GM23338 (cell line): ENCODE results near the gene ZNF865. TPM values are rescaled to one million over a fixed set of nuclear protein-coding genes. Genes with fewer than 3 reads are reported as not detected.

Experiments used
- ATAC-seq: fragments of 200-7000 bp; cut with Tn5 transposase; 3 replicates; pipeline ENCODE4 v1.9.1; 2020
- DNase-seq: peaks from one replicate; pipeline ENCODE4 v3.0.0-alpha.2; 2015; ENCODE audit warnings: low spot score
- H2AFZ ChIP-seq: fragments of 200-600 bp; sonication (generic); 2 replicates; pipeline ENCODE4 v1.8.0; 2016; ENCODE audit warnings: antibody characterized with exemption, mild to moderate bottlenecking, moderate library complexity
- H3F3A ChIP-seq: fragments of 200-600 bp; sonication (generic); replicated peaks from 2 replicates; pipeline ENCODE4 v1.8.0; 2017; ENCODE audit warnings: antibody characterized with exemption, mixed run types, low read depth
- H3K27ac ChIP-seq: fragments of 200-600 bp; sonication (generic); 2 replicates; pipeline ENCODE4 v1.6.1; 2016; ENCODE audit warnings: low read depth
- H3K27me3 ChIP-seq: fragments of 200-600 bp; sonication (generic); 2 replicates; pipeline ENCODE4 v1.8.0; 2016; ENCODE audit warnings: mild to moderate bottlenecking, mixed run types, moderate library complexity; ENCODE audit not compliant: insufficient read depth
- H3K36me3 ChIP-seq: fragments of 200-600 bp; sonication (generic); 2 replicates; pipeline ENCODE4 v1.8.0; 2016; ENCODE audit warnings: mild to moderate bottlenecking; ENCODE audit not compliant: insufficient read depth
- H3K4me1 ChIP-seq: fragments of 200-600 bp; sonication (generic); 2 replicates; pipeline ENCODE4 v1.8.0; 2016; ENCODE audit warnings: mild to moderate bottlenecking, moderate library complexity; ENCODE audit not compliant: insufficient read depth
- H3K4me2 ChIP-seq: fragments of 200-600 bp; sonication (generic); 2 replicates; pipeline ENCODE4 v1.7.1; 2017; ENCODE audit warnings: mixed run types
- H3K4me3 ChIP-seq: fragments of 200-600 bp; sonication (generic); 2 replicates; pipeline ENCODE4 v1.6.1; 2016; ENCODE audit warnings: mixed run types
- H3K79me2 ChIP-seq: fragments of 200-600 bp; sonication (generic); replicated peaks from 2 replicates; pipeline ENCODE4 v1.8.0; 2017; ENCODE audit warnings: mild to moderate bottlenecking; ENCODE audit not compliant: insufficient read depth
- H3K9me2 ChIP-seq: fragments of 200-600 bp; sonication (generic); 2 replicates; pipeline ENCODE4 v1.8.0; 2017; ENCODE audit not compliant: insufficient read depth
- H4K20me1 ChIP-seq: fragments of 200-600 bp; sonication (generic); replicated peaks from 2 replicates; pipeline ENCODE4 v1.8.0; 2017; ENCODE audit warnings: mild to moderate bottlenecking; ENCODE audit not compliant: insufficient read depth
- H3K27ac Mint-ChIP-seq: 2 replicates; pipeline ENCODE4 v1.8.0; 2020; ENCODE audit warnings: inconsistent platforms, mild to moderate bottlenecking, moderate library complexity, mixed read lengths
- H3K27me3 Mint-ChIP-seq: 3 replicates; pipeline ENCODE4 v1.8.0; 2022; ENCODE audit warnings: low read depth, mild to moderate bottlenecking, moderate library complexity, mixed read lengths, inconsistent platforms; ENCODE audit not compliant: insufficient read depth, poor library complexity
- H3K36me3 Mint-ChIP-seq: 3 replicates; pipeline ENCODE4 v1.8.0; 2021; ENCODE audit warnings: low read depth, mild to moderate bottlenecking, inconsistent platforms, moderate library complexity, mixed read lengths
- H3K4me1 Mint-ChIP-seq: 3 replicates; pipeline ENCODE4 v1.8.0; 2020; ENCODE audit warnings: mild to moderate bottlenecking, inconsistent platforms, mixed read lengths
- H3K4me3 Mint-ChIP-seq: 3 replicates; pipeline ENCODE4 v1.8.0; 2021; ENCODE audit warnings: moderate library complexity, mild to moderate bottlenecking, inconsistent platforms, mixed read lengths
- H3K9me3 Mint-ChIP-seq: 3 replicates; pipeline ENCODE4 v1.8.0; 2020; ENCODE audit warnings: moderate library complexity, mild to moderate bottlenecking, inconsistent platforms, mixed read lengths
- CREB1 ChIP-seq: fragments of 250-450 bp; sonication (Bioruptor Pico); IDR thresholded peaks from 2 replicates; pipeline ENCODE4 v1.5.0; 2020; ENCODE audit warnings: low read depth, mild to moderate bottlenecking, moderate library complexity
- CTCF ChIP-seq, 2 experiments: fragments of 200-600 bp in 1 of 2; sonication (generic) in 1 of 2; conservative IDR thresholded peaks; 2 replicates each; pipeline versions ENCODE4 v1.5.1 to v1.6.1; 2016 to 2017; ENCODE audit warnings: antibody characterized with exemption in 2 of 2, low read depth in 2 of 2, mild to moderate bottlenecking in 2 of 2, moderate library complexity in 1 of 2
- ETS1 ChIP-seq: IDR thresholded peaks from 2 replicates; pipeline ENCODE4 v1.6.1; 2016; ENCODE audit warnings: antibody characterized with exemption
- EZH2 ChIP-seq: fragments of 200-600 bp; sonication (generic); IDR thresholded peaks from one replicate; pipeline ENCODE4 v1.8.0; 2017; ENCODE audit warnings: antibody characterized with exemption, mild to moderate bottlenecking, low read depth; ENCODE audit not compliant: unreplicated experiment
- EZH2phosphoT487 ChIP-seq: fragments of 200-600 bp; sonication (generic); IDR thresholded peaks from one replicate; pipeline ENCODE4 v1.8.1; 2018; ENCODE audit warnings: antibody characterized with exemption; ENCODE audit not compliant: unreplicated experiment
- JUNB ChIP-seq: IDR thresholded peaks from one replicate; pipeline ENCODE4 v1.6.1; 2016; ENCODE audit warnings: antibody characterized with exemption; ENCODE audit not compliant: unreplicated experiment
- NANOG ChIP-seq: IDR thresholded peaks from 2 replicates; pipeline ENCODE4 v1.6.1; 2016; ENCODE audit warnings: antibody characterized with exemption, borderline replicate concordance
- POLR2AphosphoS5 ChIP-seq: IDR thresholded peaks from 2 replicates; pipeline ENCODE4 v1.6.1; 2016; ENCODE audit warnings: antibody characterized with exemption, low read depth
- REST ChIP-seq: IDR thresholded peaks from one replicate; pipeline ENCODE4 v1.6.1; 2018; ENCODE audit warnings: antibody characterized with exemption; ENCODE audit not compliant: unreplicated experiment
- STAT1 ChIP-seq: IDR thresholded peaks from one replicate; pipeline ENCODE4 v1.6.1; 2016; ENCODE audit warnings: antibody characterized with exemption; ENCODE audit not compliant: unreplicated experiment
- ZNF114 ChIP-seq: fragments of 250-450 bp; sonication (Bioruptor Pico); IDR thresholded peaks from 2 replicates; pipeline ENCODE4 v1.5.0; 2020; ENCODE audit warnings: mild to moderate bottlenecking, moderate library complexity
- ZNF331 ChIP-seq: fragments of 250-450 bp; sonication (Bioruptor Pico); IDR thresholded peaks from 2 replicates; pipeline ENCODE4 v1.5.0; 2020; ENCODE audit warnings: low read depth, mild to moderate bottlenecking, moderate library complexity
- ZNF462 ChIP-seq: fragments of 250-450 bp; sonication (Bioruptor Pico); IDR thresholded peaks from 2 replicates; pipeline ENCODE4 v1.5.0; 2020; ENCODE audit warnings: mild to moderate bottlenecking, moderate library complexity
- polyA plus RNA-seq: library from polyadenylated mRNA; unstranded; fragments of >200 nt; fragmentation: Nextera tagmentation; extraction: Ambion mirVana; gene quantifications from 2 replicates; pipeline ENCODE4 v1.2.1, GENCODE V29; 2016
- total RNA-seq: library from RNA; depleted of rRNA; stranded (reverse); fragments of >200 nt; shearing (Covaris generic); gene quantifications from 2 replicates; pipeline ENCODE4 v1.2.3, GENCODE V29; 2014

Gene ZNF865
- total and polyA plus RNA-seq, 2 experiments from 2014 or later = 2.2 to 12.1 TPM

GRCh38 chr19:55619286-55619685, 13.8 kb downstream of the ZNF865 start:
- Histone ChIP-seq H3K36me3 (no peaks in the 10 kb centered on the region), H3F3A (peaks cover 5% of the 10 kb centered on the region; the same call in 1 of the 2 replicates), H3K79me2 (peaks cover 9% of the 10 kb centered on the region), H3K4me3 (no peak overlapping the region), H3K4me2 (no peak overlapping the region), H2AFZ (no peak overlapping the region), H3K9me2 (no peaks in the 10 kb centered on the region), H4K20me1 (peaks cover 5% of the 10 kb centered on the region), H3K27ac (no peak overlapping the region), H3K4me1 (no peaks in the 10 kb centered on the region), H3K27me3 (no peaks in the 10 kb centered on the region)
- TF ChIP-seq CREB1 (CRISPR knock-in tag) (no peak), ZNF114 (CRISPR knock-in tag) (no peak), EZH2 (no peak), CTCF (conservative IDR thresholded peaks at IDR 0.05; ENCODE audit: low read depth in 2 of 2) (no peak), ZNF462 (no peak), POLR2AphosphoS5 (no peak), STAT1 (no peak), NANOG (no peak), JUNB (no peak), EZH2phosphoT487 (no peak), ETS1 (no peak), REST (no peak), ZNF331 (CRISPR knock-in tag) (no peak)
- ATAC-seq = no peak
- Mint-ChIP-seq H3K27me3 (peaks cover 17% of the 10 kb centered on the region), H3K27ac (no peak overlapping the region), H3K9me3 (peaks cover 5% of the 10 kb centered on the region), H3K4me1 (peaks cover 11% of the 10 kb centered on the region; the same call in 2 of the 3 replicates), H3K36me3 (peaks cover 51% of the 10 kb centered on the region), H3K4me3 (no peak overlapping the region)
- no peak for DNase-seq
